Endothelial cell of umbilical vein (primary cell): ENCODE data around the gene MOB3C. TPM values are rescaled to one million over a fixed set of nuclear protein-coding genes. Genes with fewer than 3 reads are reported as not detected.

Experiments
- BruUV-seq: library from RNA; stranded (reverse); fragments of 400-500 nt; replicated peaks from 2 replicates; lab custom pipeline; 2021; lab: Mats Ljungman, UMichigan
- CTCF ChIA-PET: fragments of 300-600, 350-600 bp; sonication (Branson Sonifier 250); formaldehyde crosslinking; loops from one replicate; lab custom pipeline; 2021; ENCODE audit warnings: antibody characterized with exemption, inconsistent platforms; lab: Charles Lee
- POLR2A ChIA-PET: fragments of 300-600, 350-600 bp; sonication (Branson Sonifier 250); formaldehyde crosslinking; loops from one replicate; lab custom pipeline; 2021; ENCODE audit warnings: antibody characterized with exemption, inconsistent platforms; lab: Charles Lee
- DNase-seq: peaks from one replicate; pipeline ENCODE4 v3.0.0-alpha.2; 2011; ENCODE audit warnings: low read depth, low spot score
- FAIRE-seq: peaks from 2 replicates; lab custom pipeline; 2011; peaks lifted over from hg19 to GRCh38; lab: Jason Lieb, UNC
- H2AFZ ChIP-seq: 2 replicates; pipeline ENCODE4 v1.6.0; 2012; ENCODE audit warnings: low read depth, low read length, control low read depth, inconsistent platforms
- H3K27ac ChIP-seq: 2 replicates; pipeline ENCODE4 v1.5.1; 2011; ENCODE audit warnings: low read depth, mild to moderate bottlenecking, control low read depth, low read length, moderate library complexity; ENCODE audit not compliant: insufficient read depth
- H3K27me3 ChIP-seq, 2 experiments: 2 replicates each; pipeline versions ENCODE4 v1.6.0 to v1.6.1; 2011; ENCODE audit warnings: low read length in 2 of 2, mixed read lengths in 1 of 2; ENCODE audit not compliant: control insufficient read depth in 2 of 2, insufficient read depth in 2 of 2
- H3K36me3 ChIP-seq, 2 experiments: 2 replicates in 1 of 2; 3 replicates in 1 of 2; pipeline ENCODE4 v1.5.1; 2011; ENCODE audit warnings: low read length in 2 of 2, mild to moderate bottlenecking in 1 of 2, moderate library complexity in 1 of 2; ENCODE audit not compliant: control insufficient read depth in 2 of 2, insufficient read depth in 2 of 2; ENCODE audit errors: extremely low read depth in 1 of 2
- H3K4me1 ChIP-seq: 3 replicates; pipeline ENCODE4 v1.5.1; 2011; ENCODE audit warnings: mild to moderate bottlenecking, low read length; ENCODE audit not compliant: control insufficient read depth, insufficient read depth; ENCODE audit errors: extremely low read depth
- H3K4me2 ChIP-seq: 2 replicates; pipeline ENCODE4 v1.6.1; 2011; ENCODE audit warnings: low read length, control low read depth, mixed read lengths; ENCODE audit not compliant: insufficient read depth
- H3K4me3 ChIP-seq, 3 experiments: fragments of 200-600 bp in 1 of 3; sonication (generic), shearing (Covaris generic) in 1 of 3; replicated peaks in 1 of 3; 2 replicates each; pipeline ENCODE4 v1.5.1; 2011 to 2016; ENCODE audit warnings: control low read depth in 3 of 3, low read length in 3 of 3, mild to moderate bottlenecking in 2 of 3, inconsistent platforms in 1 of 3, low read depth in 1 of 3, moderate library complexity in 1 of 3; ENCODE audit not compliant: insufficient read depth in 1 of 3
- H3K79me2 ChIP-seq: 2 replicates; pipeline ENCODE4 v1.6.0; 2012; ENCODE audit warnings: low read length, inconsistent platforms; ENCODE audit not compliant: control insufficient read depth, insufficient read depth
- H3K9ac ChIP-seq: replicated peaks from 2 replicates; pipeline ENCODE3; 2011; ENCODE audit warnings: low read length, control low read depth; ENCODE audit not compliant: insufficient read depth; ENCODE audit errors: extremely low read depth
- H3K9me1 ChIP-seq: replicated peaks from 3 replicates; pipeline ENCODE4 v1.6.0; 2011; ENCODE audit warnings: mild to moderate bottlenecking, low read length; ENCODE audit not compliant: control insufficient read depth, insufficient read depth; ENCODE audit errors: extremely low read depth
- H3K9me3 ChIP-seq: replicated peaks from 2 replicates; pipeline ENCODE4 v1.5.1; 2012; ENCODE audit warnings: low read length, inconsistent platforms; ENCODE audit not compliant: control insufficient read depth, insufficient read depth
- H4K20me1 ChIP-seq: replicated peaks from 2 replicates; pipeline ENCODE3; 2011; ENCODE audit warnings: mild to moderate bottlenecking, low read length; ENCODE audit not compliant: control insufficient read depth, insufficient read depth; ENCODE audit errors: extremely low read depth
- EZH2 ChIP-seq: IDR thresholded peaks from 2 replicates; pipeline ENCODE4 v1.6.1; 2012; ENCODE audit warnings: borderline replicate concordance, low read depth, mild to moderate bottlenecking, moderate library complexity, low read length, inconsistent platforms; ENCODE audit not compliant: severe bottlenecking
- FOS ChIP-seq: IDR thresholded peaks from 2 replicates; pipeline ENCODE4 v1.6.1; 2011; ENCODE audit warnings: mild to moderate bottlenecking, low read length, moderate library complexity, borderline replicate concordance; ENCODE audit not compliant: insufficient read depth
- GATA2 ChIP-seq: IDR thresholded peaks from 2 replicates; pipeline ENCODE4 v1.7.0; 2011; ENCODE audit warnings: low read depth, mild to moderate bottlenecking, moderate library complexity, mixed read lengths, low read length; ENCODE audit not compliant: insufficient read length, insufficient read depth
- JUN ChIP-seq: IDR thresholded peaks from 2 replicates; pipeline ENCODE4 v1.6.1; 2011; ENCODE audit warnings: borderline replicate concordance, low read depth; ENCODE audit not compliant: insufficient read length, insufficient read depth
- MAX ChIP-seq: IDR thresholded peaks from 2 replicates; pipeline ENCODE4 v1.6.1; 2011; ENCODE audit not compliant: insufficient read depth, insufficient read length
- MYC ChIP-seq: IDR thresholded peaks from one replicate; pipeline ENCODE4 v1.6.1; 2011; ENCODE audit warnings: mild to moderate bottlenecking, low read depth, low read length
- POLR2A ChIP-seq: IDR thresholded peaks from 2 replicates; pipeline ENCODE4 v1.6.1; 2012; ENCODE audit warnings: low read depth, mild to moderate bottlenecking, control low read depth, low read length
- POLR2AphosphoS5 ChIP-seq: IDR thresholded peaks from 2 replicates; pipeline ENCODE4 v1.6.1; 2012; ENCODE audit warnings: low read depth, mild to moderate bottlenecking, control low read depth, low read length, moderate library complexity; ENCODE audit not compliant: insufficient read depth
- dilution Hi-C: fragments of 300-500 bp; cut with MboI; formaldehyde crosslinking; loops from one replicate; pipeline ENCODE4 v1.15.0; 2019; ENCODE audit warnings: low sequenced_read_pairs; ENCODE audit not compliant: extremely low pct_ligation_motif_present
- intact Hi-C: fragments of 100-400 bp; cut with micrococcal nuclease; formaldehyde crosslinking; loops from one replicate; pipeline ENCODE4 v1.10.0; 2022
- polyA plus RNA-seq, 4 experiments: library from polyadenylated mRNA; depleted of rRNA in 3 of 4; stranded (reverse) in 3 of 4; unstranded in 1 of 4; fragments of >200 nt; gene quantifications; 2 replicates each; pipeline versions ENCODE4 v1.2.1 to v1.2.3, GENCODE V29; 2011 to 2012; ENCODE audit warnings: missing spikeins in 1 of 4
- total RNA-seq: library from RNA; stranded (reverse); gene quantifications from 2 replicates; pipeline ENCODE4 v1.2.3, GENCODE V29; 2021
- TF ChIP-seq, protein P1 (sequence below), 2 donors: IDR thresholded peaks; 1 replicate in 1 of 2; 2 replicates in 1 of 2; pipeline ENCODE4 v1.5.1; 2011; ENCODE audit warnings: low read length in 2 of 2, mild to moderate bottlenecking in 2 of 2, moderate library complexity in 2 of 2, control low read depth in 1 of 2, inconsistent platforms in 1 of 2, low read depth in 1 of 2; ENCODE audit not compliant: insufficient read depth in 1 of 2; ENCODE audit errors: extremely low read depth in 1 of 2

MOB3C gene
- total and polyA plus RNA-seq, 2 donors (not counting 3 experiments of a cell fraction or from before 2014, with no cell fraction given), result 6.1 to 8.4 TPM

- no peak overlapping the region for H3K9ac ChIP-seq
- no peak overlapping the region for H3K4me3 ChIP-seq
- TF ChIP-seq GATA2 (no peak), EZH2 (no peak), JUN (no peak), POLR2AphosphoS5 (no peak), POLR2A (no peak), MYC (no peak), MAX (no peak), FOS (no peak)
- TF ChIP-seq, protein P1, sequence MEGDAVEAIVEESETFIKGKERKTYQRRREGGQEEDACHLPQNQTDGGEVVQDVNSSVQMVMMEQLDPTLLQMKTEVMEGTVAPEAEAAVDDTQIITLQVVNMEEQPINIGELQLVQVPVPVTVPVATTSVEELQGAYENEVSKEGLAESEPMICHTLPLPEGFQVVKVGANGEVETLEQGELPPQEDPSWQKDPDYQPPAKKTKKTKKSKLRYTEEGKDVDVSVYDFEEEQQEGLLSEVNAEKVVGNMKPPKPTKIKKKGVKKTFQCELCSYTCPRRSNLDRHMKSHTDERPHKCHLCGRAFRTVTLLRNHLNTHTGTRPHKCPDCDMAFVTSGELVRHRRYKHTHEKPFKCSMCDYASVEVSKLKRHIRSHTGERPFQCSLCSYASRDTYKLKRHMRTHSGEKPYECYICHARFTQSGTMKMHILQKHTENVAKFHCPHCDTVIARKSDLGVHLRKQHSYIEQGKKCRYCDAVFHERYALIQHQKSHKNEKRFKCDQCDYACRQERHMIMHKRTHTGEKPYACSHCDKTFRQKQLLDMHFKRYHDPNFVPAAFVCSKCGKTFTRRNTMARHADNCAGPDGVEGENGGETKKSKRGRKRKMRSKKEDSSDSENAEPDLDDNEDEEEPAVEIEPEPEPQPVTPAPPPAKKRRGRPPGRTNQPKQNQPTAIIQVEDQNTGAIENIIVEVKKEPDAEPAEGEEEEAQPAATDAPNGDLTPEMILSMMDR (IDR thresholded peaks at IDR 0.05; ENCODE audit: extremely low read depth in 1 of 2, insufficient read depth in 1 of 2, low read depth in 1 of 2, low read length in 2 of 2), result no peak
- dilution Hi-C loops, result no loop called here
- no peaks in the 10 kb centered on the region for H3K79me2 ChIP-seq
- FAIRE-seq (no peak), DNase-seq (no peak)
- POLR2A ChIA-PET, result no interaction called here
- H3K9me1 ChIP-seq, result no peaks in the 10 kb centered on the region
- peaks cover 5 to 20% of the 10 kb centered on the region in 2 experiments for H3K36me3 ChIP-seq
- no peak overlapping the region for H3K4me2 ChIP-seq
- no peak overlapping the region for H2AFZ ChIP-seq
- CTCF ChIA-PET, result interaction anchor here (1.3 to 2.3 kb wide), 2 partner anchors 11 to 135 kb away, joined by 3 to 6 read pairs; no protein-coding TSS in a partner anchor
- no peaks in the 10 kb centered on the region for H4K20me1 ChIP-seq
- H3K27ac ChIP-seq, result no peak overlapping the region
- H3K27me3 ChIP-seq, result no peaks in the 10 kb centered on the region
- BruUV-seq, result no TSS peak
- intact Hi-C loops, result no loop called here
- no peaks in the 10 kb centered on the region for H3K4me1 ChIP-seq
- H3K9me3 ChIP-seq, result no peaks in the 10 kb centered on the region
Measured at GRCh38 chr1:46589529-46589928, 27.1 kb downstream of the MOB3C start.
